COLO829 (cell line): ENCODE data around the gene NPEPL1.
"Not testable (repeated sequence)": the region's sequence is repeated elsewhere in the genome, so short reads cannot be mapped to it uniquely, and the experiment has no call there.

Source experiments
- DNase-seq: peaks from one replicate; pipeline ENCODE4 v3.0.0; 2012; ENCODE audit warnings: low spot score

The NPEPL1 gene

DNA sequence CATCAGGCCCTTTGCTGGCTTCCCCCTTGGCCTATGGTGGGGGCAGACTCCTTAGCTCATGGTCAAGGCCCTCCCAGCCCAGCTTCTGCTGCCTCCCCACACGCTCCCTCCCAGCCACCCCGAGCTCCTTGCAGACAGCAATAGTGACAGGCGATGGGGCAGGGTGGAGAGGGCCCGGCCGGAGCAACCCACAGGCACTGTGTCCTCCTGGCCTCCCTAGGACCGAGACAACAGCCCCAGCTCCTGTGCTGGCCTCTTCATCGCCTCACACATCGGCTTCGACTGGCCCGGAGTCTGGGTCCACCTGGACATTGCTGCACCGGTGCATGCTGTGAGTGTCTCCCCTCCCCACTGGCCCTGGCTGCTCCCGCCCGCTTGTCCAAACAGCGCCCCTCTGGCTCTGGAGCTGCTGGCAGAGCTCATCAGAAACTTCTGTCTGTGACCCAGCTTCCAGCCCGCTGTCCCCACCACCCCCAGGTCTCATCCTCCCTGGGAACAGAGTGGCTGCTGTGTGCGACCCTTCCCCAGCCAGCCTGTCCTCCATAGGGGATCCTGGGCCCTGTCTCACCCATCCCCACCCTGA lies 21.8 kb downstream of the NPEPL1 start:
- no peak for DNase-seq

DNA sequence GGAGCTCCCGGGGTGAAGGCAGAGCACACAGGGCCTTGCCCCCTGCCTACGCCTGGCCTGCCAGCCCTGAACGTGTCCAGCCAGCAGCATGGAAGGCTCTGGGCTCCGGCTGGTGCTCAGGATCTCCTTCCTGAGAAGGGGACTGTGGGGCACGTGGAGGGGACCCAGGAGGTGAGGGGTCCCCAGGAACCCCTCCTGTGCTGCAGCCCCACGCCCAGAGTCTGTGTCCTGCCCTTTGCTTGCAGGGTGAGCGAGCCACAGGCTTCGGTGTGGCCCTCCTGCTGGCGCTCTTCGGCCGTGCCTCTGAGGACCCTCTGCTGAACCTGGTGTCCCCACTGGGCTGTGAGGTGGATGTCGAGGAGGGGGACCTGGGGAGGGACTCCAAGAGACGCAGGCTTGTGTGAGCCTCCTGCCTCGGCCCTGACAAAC lies 22.3 kb downstream of the NPEPL1 start:
- no peak for DNase-seq

- DNase-seq = no peak
These were observed 22.8 kb downstream of the NPEPL1 start for GRCh38 chr20:58715391-58715800.

DNA sequence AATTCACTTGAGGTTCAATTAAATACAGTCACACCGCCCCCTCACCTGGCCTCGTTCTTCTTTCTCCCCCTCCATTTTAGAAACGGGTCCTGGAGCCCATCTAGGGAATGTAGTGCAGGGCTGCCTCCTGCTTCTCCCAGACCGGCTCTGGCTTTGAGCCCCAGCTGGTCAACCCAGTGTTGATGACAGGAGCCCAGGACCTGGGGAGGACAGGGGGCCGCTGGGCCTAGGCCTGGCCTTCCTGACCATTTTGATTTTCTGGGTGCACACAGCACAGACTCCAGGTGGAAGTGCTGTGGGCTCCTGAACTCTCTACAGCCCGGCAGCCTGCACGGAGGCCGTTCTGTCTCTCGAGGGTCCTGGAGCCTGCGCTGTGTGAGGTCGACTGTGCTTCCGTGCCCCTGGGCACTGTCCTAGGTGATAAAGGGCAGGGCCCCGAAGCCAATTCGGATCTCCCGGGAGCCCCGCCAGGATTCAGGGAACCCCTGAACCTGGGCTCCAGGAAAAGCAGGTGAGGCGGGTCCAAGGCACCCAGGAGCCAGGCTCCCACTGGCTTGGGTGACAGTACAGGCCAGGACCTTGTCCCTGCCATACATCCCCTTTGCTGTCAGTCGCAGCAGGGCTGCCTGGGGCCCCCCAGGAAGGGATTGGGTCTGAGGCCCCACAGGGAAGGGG lies 23.3 kb downstream of the NPEPL1 start:
- DNase-seq = no peak

GRCh38 chr20:58716476-58717277 lies 24.1 kb downstream of the NPEPL1 start:
- DNase-seq = no peak

DNA sequence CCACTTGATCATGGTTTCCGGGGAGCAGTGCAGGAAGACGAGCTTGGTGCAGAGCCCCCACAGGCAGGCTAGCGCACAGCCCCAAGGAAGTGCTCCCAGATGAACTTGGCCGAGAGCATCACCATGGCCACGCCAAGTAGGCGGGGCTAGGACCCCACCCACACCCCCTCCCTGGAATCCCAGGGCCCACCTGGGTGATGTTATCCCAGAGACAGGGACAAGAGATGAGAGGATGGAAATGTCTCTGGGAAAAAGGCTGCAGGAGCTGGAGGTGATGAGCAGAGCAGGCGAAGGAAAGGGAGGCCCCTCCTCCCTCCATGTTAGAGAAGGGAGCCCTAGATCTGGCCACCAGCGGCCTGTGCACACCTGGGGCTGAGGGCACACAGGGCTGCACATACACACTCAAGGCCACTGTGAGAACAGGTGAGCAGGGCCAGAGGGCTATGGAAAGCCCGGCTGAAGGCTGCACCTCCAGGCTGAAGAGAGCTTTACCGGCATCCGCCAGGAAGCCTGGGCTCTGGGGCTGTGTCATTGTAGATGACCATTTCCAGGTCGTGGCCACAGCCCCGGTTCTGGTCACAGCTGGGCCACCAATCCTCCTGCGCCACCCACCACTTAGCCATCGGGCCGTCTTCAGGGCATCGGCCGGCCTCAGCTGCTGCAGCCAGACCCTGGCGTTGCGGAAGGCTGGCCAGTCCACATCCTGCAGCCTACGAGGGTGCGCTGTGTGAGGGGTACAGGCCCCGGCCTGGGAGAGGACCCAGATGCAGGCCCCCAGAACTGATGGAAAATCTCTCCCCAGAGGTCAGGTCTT lies 24.9 kb downstream of the NPEPL1 start:
- no peak for DNase-seq

- no peak for DNase-seq
These were observed 25.5 kb downstream of the NPEPL1 start for GRCh38 chr20:58718121-58718563.

GRCh38 chr20:58718729-58719128 lies 26.1 kb downstream of the NPEPL1 start:
- DNase-seq = no peak

GRCh38 chr20:58719258-58719657 lies 26.7 kb downstream of the NPEPL1 start:
- no peak for DNase-seq

DNA sequence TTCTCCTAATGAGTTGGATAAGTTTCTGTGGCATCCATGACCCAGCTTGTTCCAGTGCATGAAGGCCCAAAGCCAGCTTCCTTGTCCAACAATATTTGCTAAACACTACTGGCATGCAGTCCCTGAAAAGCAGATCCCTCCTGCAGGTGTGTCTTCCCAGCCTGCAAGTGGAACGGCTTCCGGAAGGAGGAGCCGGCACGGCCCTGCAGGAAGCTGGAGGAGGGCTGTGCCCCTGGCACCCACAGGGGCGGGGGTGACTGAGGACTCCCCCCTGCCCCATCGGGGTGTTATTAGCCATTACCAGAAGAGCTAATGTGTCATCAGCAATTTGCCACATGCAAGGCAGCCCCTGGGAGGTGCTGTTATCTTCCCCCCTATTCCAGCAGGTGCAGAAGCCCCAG lies 27.4 kb downstream of the NPEPL1 start:
- DNase-seq = no peak

- no peak for DNase-seq
These were observed 28.3 kb downstream of the NPEPL1 start for GRCh38 chr20:58720890-58721289.

DNA sequence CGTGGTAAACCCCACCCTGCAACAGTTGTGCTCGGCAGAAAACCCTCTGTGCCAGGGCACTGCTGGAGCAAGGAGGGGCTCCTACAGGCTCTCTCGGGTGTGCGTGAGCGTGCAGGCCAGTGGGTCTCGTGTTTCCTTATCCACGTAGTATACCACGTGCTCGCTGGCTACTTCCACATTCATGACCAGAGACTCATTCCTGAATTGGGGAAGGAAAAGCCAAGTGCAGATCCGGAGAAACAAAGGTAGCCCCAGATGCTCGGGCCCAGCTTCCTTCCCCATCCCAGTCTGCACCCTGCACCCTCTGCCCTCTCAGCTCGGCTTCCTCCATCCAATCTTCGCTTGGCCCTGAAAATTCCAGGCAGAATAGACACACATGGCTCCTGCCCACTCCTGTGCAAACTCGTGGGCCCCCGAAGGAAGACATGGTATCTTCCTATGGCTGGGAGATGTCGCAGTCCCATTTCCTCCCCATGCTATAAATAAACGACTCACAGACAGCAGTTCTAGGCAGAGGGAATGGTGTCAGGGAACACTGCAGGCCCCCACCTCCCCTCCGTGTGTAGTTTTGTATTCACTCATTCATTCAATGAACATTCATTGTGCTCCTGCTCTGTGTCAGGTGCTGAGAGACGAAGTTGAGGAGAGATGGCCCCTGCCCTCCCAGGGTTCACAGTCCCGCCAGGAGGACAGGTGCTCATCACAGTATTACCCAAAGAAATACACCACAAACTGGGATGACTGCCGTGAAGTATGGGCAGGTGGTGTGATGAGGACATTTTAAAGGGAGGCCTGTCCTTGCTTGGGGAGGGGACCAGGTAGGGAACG lies 29.6 kb downstream of the NPEPL1 start:
- no peak for DNase-seq

DNA sequence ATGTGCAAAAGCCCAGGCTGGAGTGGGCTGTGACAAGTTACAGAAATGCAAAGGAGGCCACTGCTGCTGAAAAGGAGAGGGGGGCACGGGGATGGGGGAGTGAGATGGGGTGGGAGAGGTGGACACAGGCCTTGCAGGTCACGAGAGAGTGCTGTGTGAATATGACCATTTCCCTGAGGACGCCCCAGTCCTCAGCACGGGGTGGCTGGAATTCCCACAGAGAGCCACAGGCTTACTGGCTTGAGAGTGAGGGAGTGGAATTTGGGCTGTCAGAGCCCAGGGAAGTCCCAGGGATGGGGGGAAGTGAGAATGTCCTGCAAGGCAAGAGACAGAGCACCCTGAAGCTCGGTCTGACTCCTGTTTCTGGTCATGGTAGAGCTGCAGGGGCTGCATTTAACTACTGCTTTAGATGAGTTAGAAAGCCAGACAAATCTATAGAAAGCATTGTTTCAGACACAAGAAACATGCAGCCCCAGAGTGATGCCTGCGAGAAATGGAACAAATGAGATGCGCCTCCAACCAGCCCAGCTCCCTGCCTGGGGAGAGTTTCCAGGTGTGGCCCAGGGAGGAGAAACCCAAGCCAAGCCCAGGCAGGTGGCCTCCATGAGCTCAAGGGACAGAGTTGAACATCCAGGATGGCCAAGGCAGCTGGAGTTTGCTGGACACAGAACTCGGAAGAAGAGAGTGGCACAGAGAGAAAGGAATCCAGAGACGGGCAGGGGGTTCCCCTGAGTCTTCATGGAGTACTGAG lies 30.5 kb downstream of the NPEPL1 start:
- DNase-seq = no peak

DNA sequence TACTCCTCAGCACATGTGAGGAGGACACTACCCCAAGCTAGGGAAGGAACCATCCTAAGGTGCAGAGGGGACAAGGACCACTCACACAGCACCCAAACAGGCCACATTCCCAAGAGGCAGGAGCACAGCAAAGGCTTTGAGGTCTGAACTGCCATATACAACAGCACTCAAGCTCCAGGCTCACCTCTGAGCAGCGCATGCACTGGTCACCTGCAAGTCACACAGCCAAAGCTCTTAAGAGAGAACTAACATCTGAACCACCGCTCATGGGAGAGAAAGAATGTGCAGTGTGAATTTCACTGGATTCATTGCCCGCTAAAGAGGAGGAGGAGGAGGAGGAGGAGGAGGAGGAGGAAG lies 31.0 kb downstream of the NPEPL1 start:
- no peak for DNase-seq

- DNase-seq = not testable (repeated sequence)
These were observed 33.6 kb downstream of the NPEPL1 start for GRCh38 chr20:58726156-58726555.

DNA sequence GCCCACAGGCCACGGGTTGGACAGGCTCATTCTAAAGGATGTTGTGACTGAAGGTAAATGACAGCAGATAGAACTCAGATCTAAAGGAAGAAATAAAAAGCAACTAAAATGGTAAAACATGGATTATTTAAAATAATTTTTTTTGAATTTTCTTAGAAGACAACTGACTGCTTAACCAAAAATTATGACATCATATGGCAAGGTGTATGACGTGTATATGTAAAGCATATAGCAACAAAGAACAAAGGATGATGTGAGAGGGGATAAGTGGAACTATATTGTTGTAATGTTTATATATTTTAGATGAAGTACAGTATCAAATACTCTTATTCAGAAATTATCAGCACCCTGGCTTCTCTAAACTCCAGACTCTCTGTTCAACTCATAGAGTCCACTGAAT lies 38.6 kb downstream of the NPEPL1 start:
- no peak for DNase-seq

DNA sequence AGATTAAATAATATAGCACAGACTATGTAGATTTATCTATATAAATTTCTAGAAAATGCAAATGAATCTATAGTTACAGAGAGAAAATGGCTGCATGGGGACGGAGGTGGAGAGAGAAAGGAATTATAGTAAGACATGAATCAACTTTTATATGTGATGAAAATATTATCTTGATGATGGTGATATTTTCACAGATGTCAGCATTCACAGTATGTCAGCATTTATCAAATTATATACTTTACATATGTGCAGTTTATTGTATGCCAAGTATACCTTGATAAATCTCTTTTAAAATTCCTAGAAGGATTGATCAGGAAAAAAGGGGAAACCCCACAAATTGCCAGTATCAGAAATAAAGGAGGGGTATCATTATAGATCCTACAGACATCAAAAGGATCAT lies 44.6 kb downstream of the NPEPL1 start:
- DNase-seq = no peak

DNA sequence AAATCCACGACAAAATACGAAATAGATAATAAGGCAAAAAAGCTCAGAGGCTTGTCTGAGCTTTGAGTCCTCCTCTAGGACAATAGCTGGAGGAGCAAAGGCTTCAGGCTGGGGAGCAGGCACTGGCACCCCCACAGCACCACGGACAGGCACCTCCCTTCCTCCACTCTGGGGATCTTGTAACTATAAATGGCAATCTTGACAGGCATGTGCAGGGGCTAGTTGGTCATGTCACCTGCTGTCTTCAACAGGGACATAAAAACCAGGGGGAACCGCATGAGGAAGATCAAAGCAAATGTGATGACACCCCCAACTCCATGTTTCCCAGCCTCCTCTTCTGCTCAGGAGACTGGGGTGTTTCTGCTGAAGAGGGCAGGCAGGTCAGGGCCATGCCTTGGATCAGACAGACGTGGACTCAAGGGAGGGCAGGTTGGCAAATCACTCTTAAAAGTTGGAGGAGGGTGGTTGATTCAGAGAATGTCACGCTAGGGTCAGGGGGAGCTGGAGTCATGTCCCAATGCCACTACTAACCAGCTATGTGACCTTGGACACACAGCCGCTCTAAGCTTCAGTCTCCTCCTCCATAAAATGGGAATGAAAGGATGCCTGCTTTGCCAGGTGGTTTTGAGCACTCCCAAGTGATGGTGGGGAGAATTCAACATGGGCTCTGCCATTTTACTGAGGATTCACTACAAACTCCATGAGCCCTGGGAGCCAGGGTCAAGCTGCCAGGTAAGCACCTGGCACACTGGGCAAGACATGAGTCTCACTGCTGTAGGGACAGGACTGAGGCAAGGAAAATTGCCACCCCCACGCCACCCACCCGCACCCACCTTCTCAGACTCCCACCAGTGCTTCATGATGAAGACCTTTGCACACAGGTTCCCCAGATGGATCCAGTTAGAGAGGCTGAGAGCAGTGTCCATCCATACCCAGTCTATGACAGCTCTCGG lies 48.0 kb downstream of the NPEPL1 start:
- DNase-seq = no peak

GRCh38 chr20:58741384-58741783 lies 48.8 kb downstream of the NPEPL1 start:
- DNase-seq = no peak
